COLO829 (cell line): Measurements from ENCODE around the gene PTPRD.
A peak's percentile ranks its signal among the peaks of the same experiment; 100 is the strongest.

Experiments
- DNase-seq: peaks from one replicate; pipeline ENCODE4 v3.0.0; 2012; ENCODE audit warnings: low spot score

PTPRD gene

GRCh38 chr9:10173561-10173960 is 439.2 kb downstream of the PTPRD start:
- no peak for DNase-seq

GRCh38 chr9:10172476-10172875 is 440.3 kb downstream of the PTPRD start:
- DNase-seq = no peak

GRCh38 chr9:10168241-10168640 is 444.6 kb downstream of the PTPRD start:
- DNase-seq = no peak

GRCh38 chr9:10148796-10149195 is 464.0 kb downstream of the PTPRD start:
- DNase-seq = peak; percentile 6

- DNase-seq = no peak
Observed at GRCh38 chr9:10146517-10147331, 466.1 kb downstream of the PTPRD start.

- no peak for DNase-seq
Observed at GRCh38 chr9:10144355-10144754, 468.4 kb downstream of the PTPRD start.

GRCh38 chr9:10135553-10135952 is 477.2 kb downstream of the PTPRD start:
- no peak for DNase-seq

- no peak for DNase-seq
Observed at GRCh38 chr9:10134266-10134665, 478.5 kb downstream of the PTPRD start.

GRCh38 chr9:10130061-10130675 is 482.6 kb downstream of the PTPRD start:
- no peak for DNase-seq

- DNase-seq = no peak
Observed at GRCh38 chr9:10127867-10128266, 484.9 kb downstream of the PTPRD start.

GRCh38 chr9:10112798-10113197 is 500.0 kb downstream of the PTPRD start:
- DNase-seq = no peak

- DNase-seq = no peak
Observed at GRCh38 chr9:10112070-10112469, 500.7 kb downstream of the PTPRD start.

- DNase-seq = no peak
Observed at GRCh38 chr9:10108815-10109214, 504.0 kb downstream of the PTPRD start.

GRCh38 chr9:10104774-10105173 is 508.0 kb downstream of the PTPRD start:
- DNase-seq = no peak

- DNase-seq = no peak
Observed at GRCh38 chr9:10095208-10095607, 517.6 kb downstream of the PTPRD start.

GRCh38 chr9:10094563-10094962 is 518.2 kb downstream of the PTPRD start:
- no peak for DNase-seq

GRCh38 chr9:10080012-10080411 is 532.8 kb downstream of the PTPRD start:
- DNase-seq = no peak

- DNase-seq = no peak
Observed at GRCh38 chr9:10079284-10079964, 533.4 kb downstream of the PTPRD start.

GRCh38 chr9:10071579-10071978 is 541.2 kb downstream of the PTPRD start:
- no peak for DNase-seq

- DNase-seq = peak; percentile 7
Observed at GRCh38 chr9:10062629-10063395, 550.0 kb downstream of the PTPRD start.

GRCh38 chr9:10059044-10059443 is 553.8 kb downstream of the PTPRD start:
- DNase-seq = no peak

GRCh38 chr9:10055886-10056395 is 556.9 kb downstream of the PTPRD start:
- no peak for DNase-seq
